Measurements from ENCODE around the gene CLEC1A.
A peak's percentile ranks its signal among the peaks of the same experiment; 100 is the strongest.

CLEC1A gene, protein sequence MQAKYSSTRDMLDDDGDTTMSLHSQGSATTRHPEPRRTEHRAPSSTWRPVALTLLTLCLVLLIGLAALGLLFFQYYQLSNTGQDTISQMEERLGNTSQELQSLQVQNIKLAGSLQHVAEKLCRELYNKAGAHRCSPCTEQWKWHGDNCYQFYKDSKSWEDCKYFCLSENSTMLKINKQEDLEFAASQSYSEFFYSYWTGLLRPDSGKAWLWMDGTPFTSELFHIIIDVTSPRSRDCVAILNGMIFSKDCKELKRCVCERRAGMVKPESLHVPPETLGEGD

DNA sequence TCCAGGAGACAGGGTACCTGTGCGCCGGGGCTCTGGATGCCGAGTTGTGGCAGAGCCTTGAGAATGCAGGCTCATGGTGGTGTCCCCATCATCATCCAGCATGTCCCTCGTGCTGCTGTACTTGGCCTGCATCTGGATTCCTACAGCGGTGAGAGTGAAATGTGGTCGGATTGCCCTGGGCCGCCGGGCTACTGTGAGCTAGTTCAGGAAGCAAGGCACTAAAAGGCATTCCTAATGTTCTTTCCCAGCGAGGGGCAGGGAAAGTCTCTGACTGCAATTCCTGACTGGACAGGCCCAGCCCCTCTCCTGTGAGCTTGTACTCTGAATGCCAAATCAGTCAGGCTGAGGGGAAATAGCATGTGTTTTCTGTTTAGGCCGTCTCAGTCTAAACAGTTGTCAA is at the start of gene CLEC1A:
CLEC1A (minus strand) TSS at position 195 of the 400 bp plus-strand sequence; CDS start at position 132, 63 bp downstream.
- no peak for DNase-seq (ENCODE audit: low read depth)

DNA sequence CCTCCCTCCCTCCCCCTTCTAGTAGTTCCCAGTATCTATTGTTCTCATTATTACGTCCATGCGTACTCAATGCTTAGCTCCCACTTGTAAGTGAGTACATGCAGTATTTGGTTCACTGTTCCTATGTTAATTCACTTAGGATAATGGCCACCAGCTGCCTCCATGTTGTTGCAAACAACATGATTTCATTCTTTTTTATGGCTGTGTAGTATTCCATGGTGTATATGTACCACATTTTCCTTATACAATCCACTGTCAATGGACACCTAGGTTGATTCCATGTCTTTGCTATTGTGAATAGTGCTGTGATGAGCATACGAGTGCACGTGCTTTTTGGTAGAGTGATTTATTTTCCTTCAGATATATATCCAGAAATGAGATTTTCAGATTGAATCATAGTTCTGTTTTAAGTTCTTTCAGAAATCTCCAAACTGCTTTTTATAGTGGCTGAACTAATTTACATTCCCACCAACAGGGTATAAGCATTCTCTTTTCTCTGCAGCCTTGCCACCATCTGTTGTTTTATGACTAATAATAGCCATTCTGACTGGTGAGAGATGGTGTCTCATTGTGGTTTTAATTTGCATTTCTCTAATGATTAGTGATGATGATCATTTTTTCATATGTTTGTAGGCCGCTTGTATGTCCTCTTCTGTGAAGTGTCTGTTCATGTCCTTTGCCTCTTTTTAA is 49.1 kb upstream of the CLEC1A start:
- DNase-seq (ENCODE audit: low read depth): no peak

DNA sequence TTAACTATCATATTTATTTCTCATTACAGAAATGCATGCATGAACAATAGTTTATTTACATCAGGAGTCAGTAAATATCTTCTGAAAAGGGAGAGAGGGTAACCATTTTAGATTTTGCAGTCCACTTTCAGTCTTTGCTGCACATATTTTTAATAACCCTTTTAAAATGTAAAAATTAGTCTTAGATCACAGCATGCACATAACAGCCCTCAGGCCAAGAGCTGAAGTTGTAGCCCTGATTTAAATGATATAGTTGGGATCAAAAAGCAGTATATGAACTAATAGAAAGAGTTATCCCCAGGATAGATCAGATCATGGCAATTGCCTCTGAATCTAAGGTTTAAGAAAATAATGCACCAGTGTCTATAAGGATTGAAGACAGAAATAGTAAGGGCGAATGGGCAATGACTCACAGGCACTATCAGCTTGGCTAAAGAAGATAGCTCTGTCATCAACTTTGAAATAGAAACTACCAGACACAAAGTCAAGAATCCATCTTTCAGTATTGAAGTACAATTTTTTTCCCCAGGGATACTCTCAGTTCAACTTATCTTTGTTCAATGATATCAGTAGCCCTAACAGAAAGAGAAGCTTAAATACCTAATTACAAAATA is 44.3 kb upstream of the CLEC1A start:
- no peak for DNase-seq (ENCODE audit: low read depth)

DNA sequence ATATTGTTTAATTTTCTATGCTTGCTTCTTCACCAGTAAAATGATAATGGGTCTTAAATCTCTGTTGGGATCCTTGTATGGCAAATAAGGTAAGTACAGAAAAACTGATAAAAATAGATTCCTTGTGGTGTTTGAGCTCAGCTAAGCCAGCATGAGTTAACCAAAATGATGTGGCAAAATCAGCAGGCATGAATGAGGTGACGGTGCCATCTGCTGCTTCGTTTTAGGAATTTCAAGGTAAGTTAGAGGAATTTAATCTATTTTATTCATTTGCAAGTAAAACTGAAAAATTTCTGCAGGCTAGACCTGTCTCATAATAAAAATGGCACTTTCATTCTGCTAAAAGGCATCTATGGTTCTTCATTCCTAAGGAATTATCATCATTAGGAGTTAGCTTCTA is 41.2 kb upstream of the CLEC1A start:
- DNase-seq (ENCODE audit: low read depth): peak; percentile 27

DNA sequence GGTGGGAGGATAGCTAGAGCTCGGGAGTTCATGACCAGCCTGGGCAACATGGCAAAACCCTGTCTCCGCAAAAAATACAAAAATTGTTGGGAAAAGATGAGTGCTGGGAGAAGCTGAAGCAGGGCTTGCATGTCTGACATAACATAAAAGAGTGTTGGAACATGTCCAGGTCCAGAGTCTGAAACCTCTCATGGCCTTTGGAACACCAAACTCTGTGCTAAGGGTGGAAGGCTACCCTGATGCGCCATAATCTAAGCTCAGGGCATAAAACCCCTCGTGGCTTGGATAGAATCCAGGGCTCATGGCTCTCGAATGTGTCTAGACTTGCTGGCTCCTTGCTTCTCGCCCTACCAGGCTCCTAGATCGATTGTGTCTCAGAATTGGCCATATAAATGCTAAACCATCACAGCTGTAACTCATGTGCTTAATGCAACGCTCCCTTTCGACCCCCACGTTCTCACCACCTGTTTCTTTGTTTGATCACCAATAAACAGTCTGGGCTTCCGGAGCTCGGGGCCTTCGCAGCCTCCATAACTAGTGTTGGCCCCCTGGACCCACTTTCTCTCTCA is 37.9 kb upstream of the CLEC1A start:
- no peak for DNase-seq (ENCODE audit: low read depth)

DNA sequence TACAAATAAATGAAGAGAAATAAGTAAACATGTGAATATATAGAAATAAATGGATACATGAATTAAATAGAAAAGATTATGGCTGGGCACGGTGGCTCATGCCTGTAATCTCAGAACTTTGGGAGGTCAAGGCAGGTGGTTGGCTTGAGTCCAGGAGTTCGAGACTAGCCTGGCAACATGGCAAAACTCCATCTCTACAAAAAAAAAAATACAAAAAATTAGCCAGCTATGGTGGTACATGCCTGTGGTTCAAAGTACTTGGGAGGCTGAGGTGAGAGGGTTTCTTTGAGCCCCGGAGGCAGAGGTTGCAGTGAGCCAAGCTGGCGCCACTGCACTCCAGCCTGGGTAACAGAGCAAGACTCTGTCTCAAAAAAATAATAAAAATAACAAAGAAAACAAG is 36.3 kb upstream of the CLEC1A start:
- DNase-seq (ENCODE audit: low read depth): no peak

DNA sequence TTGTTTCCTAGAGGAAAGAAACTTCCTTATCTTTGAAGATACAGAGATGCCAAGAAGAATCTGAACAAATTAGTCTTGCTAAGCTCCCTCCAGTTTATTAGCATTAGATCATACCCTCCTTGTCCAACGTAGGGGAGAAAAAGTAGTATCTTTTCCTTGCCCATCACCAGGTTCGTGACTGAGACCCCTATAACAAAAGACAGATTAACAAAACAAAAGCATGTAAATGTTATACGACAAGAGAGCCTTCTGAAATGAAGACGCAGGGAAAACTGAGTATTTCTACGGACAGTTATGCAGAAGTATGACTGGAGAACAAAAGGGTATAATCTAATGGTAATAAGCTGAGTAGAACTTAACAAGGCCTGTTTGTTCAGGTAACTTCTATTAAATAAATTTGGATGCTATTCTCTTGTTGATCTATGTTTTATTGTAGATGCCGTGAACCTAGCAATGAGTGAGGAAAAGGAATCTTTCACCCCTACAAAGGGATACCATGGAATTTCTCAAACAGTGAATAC is 34.1 kb upstream of the CLEC1A start:
- DNase-seq (ENCODE audit: low read depth): no peak

DNA sequence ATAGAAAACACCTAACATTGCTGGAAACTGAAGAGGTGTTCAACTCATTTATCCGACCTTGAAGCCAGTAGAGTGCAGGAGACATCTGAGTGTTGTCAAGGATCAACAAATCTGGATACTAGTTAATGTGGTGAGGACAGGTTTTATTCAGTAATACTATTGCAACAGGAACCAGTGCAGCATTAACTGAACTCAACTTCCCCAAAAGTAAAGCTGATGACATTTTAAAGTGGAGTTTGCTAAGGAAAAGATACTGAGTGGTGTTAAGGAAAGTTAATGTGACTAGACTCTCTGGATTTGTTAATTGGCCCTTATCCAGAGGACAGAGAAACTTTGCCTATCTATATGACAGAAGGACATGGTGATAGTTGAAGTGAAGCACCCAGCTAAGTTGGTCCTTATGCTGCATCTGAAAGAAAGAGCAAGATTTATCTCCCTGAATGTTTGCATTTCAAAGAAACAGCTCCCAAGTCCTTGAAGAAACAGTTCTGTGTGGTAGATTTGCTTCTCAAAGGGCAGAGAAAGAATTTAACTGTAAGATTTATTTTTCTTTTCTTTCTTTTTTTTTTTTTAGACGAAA is 32.4 kb upstream of the CLEC1A start:
- no peak for DNase-seq (ENCODE audit: low read depth)

DNA sequence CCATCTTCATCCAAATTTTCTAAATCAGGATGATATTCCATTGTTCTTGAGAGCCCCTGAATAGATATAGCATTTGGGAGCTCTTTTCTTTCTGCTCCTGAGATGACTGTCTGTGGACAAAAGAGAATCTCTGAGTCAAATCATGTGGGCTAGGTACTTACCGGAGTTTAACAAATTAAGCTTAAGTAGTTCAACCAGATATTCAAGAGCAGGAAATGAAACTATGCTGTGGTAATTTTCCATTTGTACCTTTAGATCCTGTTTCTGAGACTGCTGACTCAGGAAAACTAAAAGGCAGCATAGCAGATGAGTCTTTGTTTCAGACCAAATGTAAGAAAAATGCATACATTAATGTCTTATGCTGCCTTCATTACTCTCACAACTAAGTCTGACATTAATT is 31.3 kb upstream of the CLEC1A start, which contains the start of gene CLEC7A:
CLEC7A (minus strand) TSS at position 158 of the 400 bp plus-strand sequence; CDS start at position 41, 117 bp downstream.
- DNase-seq (ENCODE audit: low read depth): no peak

DNA sequence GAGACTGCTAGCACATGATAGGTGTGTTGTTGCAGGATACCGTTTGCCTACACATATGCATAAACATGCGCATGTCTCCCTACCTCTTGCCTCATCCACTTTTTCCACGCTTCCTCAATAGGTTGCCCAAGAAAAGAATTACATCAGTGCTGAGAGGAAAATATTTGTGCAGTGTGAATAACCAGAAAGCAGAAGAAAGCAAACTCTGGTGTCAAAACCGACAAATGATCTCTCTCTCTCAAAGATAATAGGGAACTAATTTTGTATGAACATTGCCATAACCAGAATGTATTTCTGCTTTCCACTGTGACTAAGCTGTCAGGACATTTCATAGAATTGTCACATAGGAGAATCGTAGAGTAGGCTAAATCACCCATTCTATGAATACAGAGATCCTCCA is 29.9 kb upstream of the CLEC1A start:
- DNase-seq (ENCODE audit: low read depth): no peak

DNA sequence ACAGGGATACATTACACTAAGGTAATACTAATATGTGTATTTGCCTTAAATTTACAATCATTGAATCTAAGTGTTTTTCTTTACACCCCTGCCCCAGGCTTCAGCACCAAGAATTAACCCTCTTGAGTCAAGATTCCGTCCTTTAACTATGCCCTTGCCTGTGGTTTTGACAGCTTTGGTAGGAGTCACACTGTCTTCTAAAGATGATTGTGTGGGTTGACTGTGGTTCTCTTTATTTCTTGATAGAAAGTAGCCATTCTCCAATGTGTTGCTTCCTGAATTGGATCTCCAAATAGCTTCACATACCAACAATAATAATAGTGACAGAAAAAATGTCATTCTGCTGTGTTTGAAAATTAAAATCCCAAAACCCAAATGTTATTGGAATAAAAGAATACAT is 27.6 kb upstream of the CLEC1A start:
- no peak for DNase-seq (ENCODE audit: low read depth)

DNA sequence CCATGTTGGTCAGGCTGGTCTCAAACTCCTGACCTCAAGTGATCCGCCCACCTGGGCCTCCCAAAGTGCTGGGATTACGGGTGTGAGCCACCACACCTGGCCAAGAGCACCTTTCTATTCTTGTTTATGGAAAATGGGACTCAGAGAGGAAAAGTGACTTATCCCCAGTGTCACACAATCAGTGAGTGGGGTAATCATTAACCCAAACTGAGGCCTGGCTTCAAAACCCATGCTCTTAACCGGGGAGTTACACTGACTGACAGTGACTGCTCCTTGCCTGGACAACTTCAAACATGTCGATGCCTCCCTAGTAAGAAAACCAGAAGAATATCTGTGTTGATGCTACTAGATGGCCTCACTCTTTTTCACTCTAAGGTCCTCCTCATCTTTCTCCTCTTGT is 23.9 kb upstream of the CLEC1A start:
- DNase-seq (ENCODE audit: low read depth): no peak

DNA sequence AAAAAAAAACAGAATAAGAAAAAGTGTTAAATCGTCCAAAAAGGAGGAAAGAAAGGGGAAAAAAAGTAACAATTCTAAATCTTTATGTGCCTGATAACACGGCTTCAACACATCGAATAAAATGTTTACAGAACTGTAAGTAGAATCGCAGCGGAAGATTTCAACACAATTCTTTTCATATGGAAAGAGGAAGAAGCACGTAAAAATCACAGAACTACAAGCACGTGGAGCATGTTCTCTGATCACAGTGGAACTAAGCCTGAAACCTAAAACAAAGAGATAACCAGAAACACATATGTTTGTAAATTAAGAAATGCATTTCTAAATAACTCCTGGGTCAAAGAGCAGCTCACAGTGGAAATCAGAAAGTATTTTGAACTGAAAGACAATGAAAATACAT is 22.5 kb upstream of the CLEC1A start:
- DNase-seq (ENCODE audit: low read depth): no peak

DNA sequence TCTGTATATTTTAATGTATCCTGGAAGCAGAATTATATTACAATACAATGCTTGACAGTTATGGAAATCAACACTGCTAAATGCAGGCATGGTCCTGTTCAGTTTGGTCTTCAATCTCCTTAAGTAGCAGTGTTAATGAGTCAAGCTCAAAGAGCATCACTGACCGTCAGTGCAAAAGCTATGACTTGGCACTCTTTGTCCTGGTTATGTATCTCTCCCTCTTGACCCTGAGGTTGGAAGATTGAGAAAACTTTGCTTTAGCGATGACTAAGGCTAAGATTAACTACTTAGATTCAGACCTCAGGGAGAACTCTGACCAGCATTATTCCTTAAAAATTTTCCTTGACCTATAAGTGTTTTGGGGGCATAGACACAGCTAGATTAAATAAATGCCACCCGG is 20.3 kb upstream of the CLEC1A start:
- DNase-seq (ENCODE audit: low read depth): no peak

DNA sequence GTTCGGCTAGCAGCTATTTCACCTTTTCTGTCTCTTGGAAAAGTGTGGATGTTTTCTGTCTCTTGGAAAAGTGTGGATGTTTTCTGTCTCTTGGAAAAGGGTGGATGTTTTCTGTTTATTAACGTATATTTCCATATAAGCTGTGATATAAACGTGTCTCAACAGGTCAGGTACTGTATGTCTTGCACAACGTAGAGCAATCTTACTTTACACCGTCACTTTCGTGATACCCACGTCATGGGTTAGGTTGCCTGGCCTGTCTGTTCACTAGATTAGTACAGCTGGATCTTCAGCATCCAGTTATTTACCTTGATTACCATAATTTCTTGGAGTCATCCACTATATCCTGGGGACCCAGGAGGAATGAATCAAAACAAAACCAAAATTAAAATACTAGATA is 17.1 kb upstream of the CLEC1A start:
- no peak for DNase-seq (ENCODE audit: low read depth)

DNA sequence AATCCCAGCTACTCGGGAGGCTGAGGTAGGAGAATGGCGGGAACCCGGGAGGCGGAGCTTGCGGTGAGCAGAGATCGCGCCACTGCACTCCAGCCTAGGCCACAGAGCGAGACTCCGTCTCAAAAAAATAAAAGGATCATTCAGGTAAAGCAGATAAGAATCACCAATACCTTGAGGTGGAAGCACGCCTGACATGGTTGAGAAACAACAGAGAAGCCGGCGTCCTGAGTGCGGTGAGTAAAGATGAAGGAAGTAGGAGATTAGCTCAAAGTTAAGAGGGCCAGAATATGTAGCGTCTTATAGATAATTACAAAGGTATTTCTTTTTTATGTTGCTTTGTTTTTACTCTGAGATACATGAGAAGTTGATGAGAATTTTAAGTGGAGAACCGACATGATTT is 16.5 kb upstream of the CLEC1A start:
- DNase-seq (ENCODE audit: low read depth): no peak

DNA sequence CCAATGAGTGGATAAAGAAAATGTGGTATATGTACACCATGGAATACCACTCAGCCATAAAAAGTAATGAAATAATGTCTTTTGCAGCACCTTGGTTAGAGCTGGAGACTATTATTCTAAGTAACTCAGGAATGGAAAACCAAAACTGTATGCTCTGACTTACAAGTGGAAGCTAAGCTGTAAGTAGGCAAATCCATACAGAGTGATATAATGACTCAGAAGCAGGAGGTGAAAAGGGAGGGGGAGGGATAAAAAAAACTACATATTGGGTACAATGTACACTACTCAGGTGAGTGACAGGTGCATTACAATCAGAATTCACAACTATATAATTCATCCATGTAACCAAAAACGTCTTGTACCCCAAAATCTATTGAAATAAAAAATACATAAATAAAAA is 15.1 kb upstream of the CLEC1A start:
- DNase-seq (ENCODE audit: low read depth): no peak

DNA sequence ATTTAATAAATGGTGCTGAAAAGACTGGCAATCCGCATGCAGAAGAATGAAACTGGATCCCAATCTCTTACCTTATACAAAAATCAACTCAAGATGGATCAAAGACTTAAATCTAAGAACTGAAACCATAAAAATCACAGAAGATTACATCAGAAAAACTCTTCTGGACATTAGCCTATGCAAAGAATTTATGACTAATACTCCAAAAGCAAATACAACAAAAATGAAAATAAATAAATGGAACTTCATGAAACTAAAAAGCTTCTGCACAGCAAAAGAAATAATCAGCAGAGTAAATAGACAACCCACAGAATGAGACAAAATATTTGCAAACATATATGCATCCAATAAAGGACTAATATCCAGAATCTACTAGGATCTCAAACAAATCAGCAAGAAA is 14.3 kb upstream of the CLEC1A start:
- no peak for DNase-seq (ENCODE audit: low read depth)

DNA sequence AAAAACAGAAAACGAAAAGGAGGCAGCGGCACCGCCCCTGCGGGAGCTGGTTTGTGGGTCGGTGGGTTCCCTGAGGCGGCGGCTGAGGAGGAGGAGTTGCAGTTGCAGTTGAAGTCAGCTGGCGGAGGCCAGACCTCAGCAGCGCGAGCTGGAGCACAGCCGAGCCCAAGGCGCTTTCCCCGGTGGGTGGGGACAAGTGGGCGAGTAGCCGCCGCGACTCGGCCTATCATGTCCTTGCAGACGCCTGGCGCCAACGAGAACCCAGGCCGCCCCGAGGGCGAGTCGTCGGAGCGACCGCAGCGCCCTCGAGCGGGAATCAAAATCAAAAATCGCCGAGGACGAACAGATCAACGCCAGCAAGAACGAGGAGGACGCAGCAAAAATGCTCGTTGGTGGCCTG is 12.7 kb upstream of the CLEC1A start:
- DNase-seq (ENCODE audit: low read depth): no peak

DNA sequence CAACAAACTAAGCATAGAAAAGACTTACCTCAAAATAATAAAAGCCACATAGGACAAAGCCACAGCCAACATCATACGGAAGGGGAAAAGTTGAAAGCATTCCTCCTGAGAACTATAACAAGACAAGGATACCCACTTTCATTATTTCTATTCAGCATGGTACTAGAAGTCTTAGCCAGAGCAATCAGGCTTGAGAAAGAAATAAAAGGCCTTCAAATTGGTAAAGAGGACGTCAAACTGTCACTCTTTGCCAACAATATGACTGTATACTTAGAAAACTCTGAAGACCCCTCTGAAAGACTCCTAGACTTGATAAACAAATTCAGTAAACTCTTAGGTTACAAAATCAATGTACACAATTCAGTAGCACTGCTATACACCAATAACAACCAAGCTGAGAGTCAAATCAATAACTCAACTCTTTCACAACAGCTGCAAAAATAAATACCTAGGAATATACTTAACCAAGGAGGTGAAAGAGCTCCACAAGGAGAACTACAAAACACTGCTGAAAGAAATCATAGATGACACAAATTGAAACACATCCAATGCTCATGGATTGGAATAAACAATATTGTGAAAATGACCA is 11.6 kb upstream of the CLEC1A start:
- no peak for DNase-seq (ENCODE audit: low read depth)

DNA sequence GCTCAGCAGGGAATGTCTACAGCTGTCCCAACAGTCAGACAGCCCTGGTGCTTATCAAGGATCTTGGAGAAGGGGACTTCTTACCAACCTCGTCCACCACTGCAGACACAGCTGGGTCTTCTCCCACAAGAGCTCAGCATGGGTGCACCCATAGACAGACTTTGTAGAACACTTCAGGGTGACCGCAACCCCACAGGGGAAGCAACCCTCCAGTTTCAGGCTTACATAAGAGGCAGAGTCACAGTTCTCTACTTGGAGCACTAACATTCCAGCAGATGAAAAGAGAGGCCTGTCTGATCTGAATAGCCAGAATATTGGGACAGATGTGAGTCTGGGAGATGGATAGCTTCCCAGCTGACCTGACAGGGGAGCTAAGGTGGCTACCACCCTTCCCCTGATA is 3.5 kb upstream of the CLEC1A start:
- DNase-seq (ENCODE audit: low read depth): no peak

DNA sequence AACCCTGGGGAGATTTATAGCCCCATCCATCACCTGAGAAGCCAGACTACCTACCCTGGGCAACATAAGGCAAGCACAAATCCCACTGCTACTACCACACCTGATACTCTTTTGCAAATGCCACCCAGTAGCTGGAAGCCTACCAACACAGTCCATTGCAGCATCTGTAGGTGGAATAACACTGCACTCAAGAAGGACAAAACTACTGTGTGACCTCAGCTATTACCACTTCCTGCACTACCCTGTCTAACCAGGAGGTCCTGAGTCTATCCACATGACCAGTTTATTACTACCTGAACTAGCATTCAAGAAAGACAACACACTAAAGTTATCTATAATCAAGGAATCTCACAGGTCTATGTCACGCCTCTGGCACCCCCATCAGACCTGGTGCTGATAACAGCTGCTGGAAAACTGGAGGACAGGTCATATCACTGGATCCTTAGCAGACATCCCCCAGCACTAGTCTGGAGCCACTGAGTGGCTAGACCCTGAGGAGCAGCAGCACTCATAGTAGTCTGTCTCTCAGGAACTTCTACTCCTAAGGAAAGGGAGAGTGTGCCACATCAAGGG is 2.9 kb upstream of the CLEC1A start:
- DNase-seq (ENCODE audit: low read depth): no peak

All from activated T-cell treated with anti-CD3 and anti-CD28 coated beads for 48 hours (primary cell).